Measurements from ENCODE around the gene AGMO.
"Not testable (repeated sequence)": the region's sequence is repeated elsewhere in the genome, so short reads cannot be mapped to it uniquely, and the experiment has no call there.

The AGMO gene

DNA sequence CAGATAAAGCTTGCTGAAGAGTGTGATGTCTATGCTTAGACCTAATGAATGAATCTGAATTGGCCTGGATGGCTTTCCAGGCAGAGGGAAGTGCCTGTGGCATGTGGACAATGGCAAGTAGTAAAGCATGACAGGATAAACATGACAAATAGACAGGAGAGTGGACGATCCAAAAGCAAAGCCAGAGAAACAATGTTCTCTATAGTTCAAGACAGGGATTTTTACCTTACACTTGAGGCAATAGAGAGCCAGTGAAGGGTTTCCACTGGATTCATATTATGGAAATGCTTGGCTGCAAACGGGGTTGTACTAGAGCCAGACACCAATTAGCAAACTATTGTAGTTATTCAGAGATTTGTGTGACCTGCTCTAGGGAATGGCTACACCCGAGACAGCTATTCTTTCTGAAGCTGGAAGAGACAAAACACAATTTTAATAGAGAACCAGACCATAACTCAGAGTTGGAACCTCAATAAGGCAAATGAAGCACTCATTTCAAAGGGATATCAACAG lies 2.3 kb downstream of the AGMO start:
- no peak for DNase-seq (ENCODE audit: low spot score)

DNA sequence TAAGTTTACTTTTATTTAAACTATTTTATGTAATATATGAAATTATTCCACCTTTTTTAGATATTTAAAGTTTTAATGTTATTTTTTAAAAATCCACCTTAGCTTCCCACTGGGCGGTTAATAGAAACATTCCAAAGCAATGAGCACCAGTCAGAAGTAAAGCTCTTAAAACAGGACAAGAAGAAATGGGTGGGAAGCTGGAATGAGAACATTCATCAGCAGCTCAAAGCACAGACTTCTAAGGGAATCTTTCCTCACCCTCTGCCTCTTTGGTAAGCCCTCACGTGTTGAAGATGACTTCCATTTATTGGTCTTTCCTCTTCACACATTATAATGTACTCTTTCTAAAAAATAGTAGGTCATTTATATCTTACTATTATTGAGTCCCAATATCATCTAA lies 3.1 kb downstream of the AGMO start:
- no peak for DNase-seq (ENCODE audit: low spot score)

DNA sequence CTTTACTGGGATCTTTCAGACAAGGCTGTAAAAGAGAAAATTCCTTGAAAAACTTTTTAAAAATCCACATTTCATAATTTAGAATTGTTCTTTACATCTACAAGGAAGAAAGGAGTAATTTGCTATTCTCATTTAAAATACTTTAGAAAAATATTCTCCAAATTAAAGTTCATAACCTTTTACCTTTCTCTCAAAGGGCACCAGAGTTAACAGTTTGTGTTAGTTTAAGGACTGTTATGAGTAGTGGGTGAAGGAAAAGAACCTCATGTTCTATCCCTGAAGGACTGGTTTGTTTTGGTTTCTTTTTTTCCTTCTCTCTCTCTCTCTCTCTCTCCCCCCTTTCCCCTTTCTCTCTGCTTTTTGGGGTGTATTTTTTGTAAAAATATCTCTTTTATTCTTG lies 4.1 kb downstream of the AGMO start:
- DNase-seq (ENCODE audit: low spot score), result no peak

DNA sequence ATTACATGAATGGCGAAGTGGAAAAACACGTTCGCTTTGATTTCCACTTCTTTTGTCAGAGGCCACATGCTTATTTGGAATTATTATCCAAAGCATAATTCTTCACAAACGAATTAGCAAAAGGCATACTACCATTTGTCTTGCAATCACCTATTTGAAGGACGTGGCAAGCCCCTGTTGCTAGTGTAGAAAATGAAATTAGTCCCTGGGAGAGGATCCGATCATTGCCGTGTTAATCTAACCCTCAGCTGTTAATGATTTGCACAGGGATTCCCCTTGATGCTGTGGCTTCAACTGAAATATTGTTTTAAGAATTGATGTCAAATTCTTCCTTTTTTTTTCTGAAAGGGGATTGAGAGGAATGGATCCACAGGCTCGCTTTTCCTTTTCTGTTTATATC lies 4.6 kb downstream of the AGMO start:
- no peak for DNase-seq (ENCODE audit: low spot score)

DNA sequence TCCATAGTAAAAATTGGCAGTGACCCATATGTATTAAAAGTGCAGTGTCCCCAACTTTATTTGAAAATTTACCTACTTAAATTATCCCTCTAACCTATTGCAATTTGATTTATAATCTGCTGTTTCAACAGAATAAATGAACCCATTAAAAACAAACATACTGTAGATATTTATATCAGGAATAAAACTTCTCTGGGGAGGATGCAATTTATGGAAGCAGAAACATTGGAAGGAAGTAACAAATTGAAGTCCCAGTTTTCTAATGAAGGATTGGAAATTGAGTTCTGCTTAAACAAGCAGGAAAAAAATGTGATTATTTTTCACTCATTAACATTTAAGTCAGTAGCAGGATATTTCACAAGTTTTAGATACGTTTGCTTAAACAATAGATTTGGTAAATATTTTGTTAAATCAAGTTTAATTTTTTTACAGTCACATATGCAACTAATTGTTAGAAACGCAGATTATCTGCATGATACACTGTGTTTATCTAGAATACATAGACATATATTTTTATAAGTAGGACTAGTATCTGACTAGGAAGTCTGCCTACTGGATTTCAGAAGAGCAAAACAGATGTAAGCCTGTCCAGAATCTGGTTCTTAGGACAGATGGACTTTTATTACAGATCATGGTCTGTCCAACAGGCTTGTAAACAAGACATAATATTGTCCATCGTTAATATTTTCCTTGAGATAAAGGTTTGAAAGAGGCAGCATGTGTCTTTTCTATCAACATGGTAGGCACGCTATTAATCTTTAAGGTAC lies 5.3 kb downstream of the AGMO start:
- no peak for DNase-seq (ENCODE audit: low spot score)

DNA sequence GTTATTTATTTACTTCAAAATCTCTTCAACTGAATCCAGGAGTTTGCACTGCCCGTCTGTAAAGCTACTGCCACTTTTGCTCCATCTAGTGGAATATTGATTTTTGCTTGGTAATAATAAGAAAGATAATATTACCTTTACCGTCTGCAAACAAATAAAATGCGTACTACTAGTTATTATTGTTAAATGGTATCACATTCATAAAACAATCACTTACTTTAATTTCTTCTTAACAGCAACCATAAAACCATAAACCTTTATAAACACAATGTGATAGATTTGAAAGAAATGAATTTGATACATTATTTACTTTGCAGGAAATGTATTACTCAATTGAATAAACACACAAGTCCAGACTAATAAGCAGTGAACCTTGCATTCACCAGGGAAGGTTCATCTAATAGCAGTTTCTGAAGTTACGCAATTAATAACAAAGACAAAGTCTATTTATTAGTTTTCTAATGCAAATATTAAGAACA lies 6.4 kb downstream of the AGMO start:
- no peak for DNase-seq (ENCODE audit: low spot score)

DNA sequence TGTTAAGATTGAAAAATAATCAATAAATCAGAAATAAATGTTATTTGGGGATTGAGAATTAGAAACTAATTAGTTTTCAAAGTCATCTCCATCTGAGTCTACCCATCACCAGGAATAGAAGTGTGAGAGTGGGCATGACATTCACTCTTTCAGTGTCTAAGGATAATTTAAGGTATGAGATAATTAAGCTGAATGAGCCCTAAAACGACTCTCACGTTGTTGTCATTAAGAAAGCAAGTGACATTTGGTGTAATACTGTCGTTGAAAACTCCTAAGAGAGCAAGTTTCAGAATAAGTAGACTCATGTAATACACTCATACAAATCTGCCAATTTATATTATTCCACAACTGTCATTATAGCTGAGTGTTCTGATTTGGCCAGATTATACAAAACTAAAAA lies 7.1 kb downstream of the AGMO start:
- no peak for DNase-seq (ENCODE audit: low spot score)

DNA sequence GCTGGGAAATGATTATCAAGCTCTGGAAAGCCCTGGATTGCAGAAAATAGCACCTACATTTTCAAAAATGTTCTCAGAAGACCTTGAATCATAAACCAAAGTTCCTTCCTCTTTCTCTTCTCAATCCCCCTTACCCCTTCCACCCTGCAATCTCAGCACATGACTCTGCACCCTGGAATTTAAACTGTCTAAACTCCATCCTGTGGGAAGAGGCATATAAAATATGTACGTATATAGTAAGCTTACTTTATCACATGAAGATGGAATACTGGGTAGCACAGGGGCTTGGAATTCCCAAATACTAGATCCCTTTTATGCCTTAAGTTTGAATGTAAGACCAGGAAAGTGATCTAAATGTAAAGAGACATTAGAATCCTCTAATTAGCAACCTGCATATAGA lies 7.7 kb downstream of the AGMO start:
- DNase-seq (ENCODE audit: low spot score), result no peak

DNA sequence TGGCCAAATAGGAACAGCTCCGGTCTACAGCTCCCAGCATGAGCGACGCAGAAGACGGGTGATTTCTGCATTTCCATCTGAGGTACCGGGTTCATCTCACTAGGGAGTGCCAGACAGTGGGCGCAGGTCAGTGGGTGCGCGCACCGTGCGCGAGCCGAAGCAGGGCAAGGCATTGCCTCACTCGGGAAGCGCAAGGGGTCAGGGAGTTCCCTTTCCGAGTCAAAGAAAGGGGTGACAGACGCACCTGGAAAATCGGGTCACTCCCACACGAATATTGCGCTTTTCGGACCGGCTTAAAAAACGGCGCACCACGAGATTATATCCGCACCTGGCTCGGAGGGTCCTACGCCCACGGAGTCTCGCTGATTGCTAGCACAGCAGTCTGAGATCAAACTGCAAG lies 14.5 kb downstream of the AGMO start:
- not testable (repeated sequence) for DNase-seq (ENCODE audit: low spot score)

DNA sequence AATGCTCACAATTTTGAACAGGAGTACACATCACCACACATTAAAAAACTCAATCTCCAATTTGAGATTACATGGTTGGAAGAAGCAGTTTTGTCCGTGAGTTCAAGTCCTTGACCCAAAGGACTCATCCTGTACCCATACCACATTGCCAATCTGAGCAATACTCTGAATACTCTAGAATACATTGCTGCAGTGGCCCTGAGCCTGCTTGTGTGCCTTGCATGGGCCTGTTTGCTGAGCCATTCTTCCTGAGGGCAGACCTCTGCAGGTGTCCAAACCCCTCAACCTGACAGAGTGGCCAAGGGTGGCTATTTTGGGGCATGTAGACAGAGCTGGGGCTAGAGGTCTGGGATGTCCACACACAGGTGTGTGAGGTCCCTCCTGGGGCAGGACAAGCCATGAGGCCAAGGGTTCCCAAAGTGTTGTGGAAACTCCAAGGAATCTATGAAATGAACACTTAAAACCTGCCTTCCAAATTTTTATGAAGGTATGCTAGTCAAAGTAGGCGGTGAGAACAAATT lies 15.5 kb downstream of the AGMO start:
- DNase-seq (ENCODE audit: low spot score), result no peak

DNA sequence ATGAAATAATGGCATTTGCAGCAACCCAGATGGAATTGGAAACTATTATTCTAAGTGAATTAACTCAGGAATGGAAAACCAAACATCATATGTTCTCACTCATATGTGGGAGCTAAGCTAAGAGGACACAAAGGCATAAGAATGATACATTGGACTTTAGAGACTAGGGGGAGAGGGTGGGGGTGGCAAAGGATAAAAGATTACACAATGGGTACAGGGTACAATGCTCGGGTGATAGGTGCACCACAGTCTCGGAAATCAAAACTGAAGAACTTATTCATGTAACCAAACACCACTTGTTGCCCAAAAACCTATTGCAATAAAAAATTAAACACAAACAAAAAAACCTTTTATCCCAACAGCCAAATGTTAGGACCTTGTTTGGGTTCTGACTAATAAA lies 17.8 kb downstream of the AGMO start:
- no peak for DNase-seq (ENCODE audit: low spot score)

DNA sequence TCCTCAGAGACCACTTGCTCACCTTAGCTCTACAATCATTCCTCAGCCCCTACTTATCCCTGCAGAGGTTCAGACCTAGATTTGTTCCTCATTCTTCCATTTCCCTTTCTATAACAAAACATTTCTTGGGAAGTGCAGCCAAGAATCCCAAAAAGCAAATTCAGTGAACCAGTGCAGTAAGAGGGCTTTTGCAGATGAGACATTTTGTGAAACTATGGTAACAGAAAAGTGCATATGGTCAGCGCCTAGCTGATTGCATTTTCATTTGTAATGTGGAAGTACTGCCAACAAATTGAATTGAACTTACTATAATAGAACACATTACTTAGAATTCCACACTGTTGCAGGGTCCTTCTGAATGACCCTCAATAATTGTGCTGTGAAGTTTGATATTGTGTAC lies 18.6 kb downstream of the AGMO start:
- DNase-seq (ENCODE audit: low spot score), result no peak

DNA sequence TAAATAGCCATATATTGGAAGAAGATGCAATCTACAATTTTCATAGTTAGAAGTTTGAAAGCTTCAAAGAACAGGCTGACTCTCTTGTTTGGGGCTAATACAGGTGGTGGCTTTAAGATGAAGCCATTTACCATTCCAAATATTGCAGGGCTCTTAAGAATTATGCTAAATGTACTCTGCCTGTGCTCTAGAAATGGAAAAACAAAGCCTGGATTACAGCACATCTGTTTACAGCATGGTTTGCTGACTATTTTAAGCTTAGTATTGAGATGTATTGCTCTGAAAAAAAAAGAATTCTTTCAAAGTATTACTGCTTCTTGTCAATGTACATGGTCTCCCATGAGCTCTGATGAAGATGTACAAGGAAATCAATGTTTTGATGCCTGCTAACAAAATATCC lies 34.2 kb downstream of the AGMO start:
- no peak for DNase-seq (ENCODE audit: low spot score)

DNA sequence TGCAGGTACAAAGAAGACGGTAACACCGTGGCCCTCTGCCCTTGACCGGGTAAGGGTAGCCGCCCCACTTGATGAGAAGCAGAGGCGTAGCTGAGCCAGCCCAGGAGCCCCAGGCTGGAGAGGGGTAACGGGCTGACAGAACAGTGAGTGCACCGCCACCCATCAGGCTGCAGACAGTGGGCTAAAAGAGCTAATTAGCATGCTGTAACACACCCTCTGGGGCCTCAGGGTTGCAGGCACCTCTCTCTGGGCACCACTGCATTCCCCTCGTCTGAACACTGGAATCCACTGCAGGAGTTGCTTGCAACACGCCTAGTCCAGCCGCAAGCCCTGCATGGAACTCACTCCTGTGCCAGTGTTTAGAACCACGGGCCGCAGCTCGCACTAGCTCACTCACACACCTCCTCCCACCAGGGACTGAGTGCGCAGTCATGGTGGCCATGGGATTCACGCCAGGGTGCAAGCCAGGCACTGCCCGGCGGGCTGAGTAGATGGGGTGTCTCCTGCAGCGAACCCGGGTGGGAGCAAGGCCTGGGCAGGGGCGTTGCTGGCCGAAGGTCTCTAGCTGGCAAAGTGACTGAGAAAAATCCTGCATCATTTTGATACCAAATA lies 36.1 kb downstream of the AGMO start:
- no peak for DNase-seq (ENCODE audit: low spot score)

DNA sequence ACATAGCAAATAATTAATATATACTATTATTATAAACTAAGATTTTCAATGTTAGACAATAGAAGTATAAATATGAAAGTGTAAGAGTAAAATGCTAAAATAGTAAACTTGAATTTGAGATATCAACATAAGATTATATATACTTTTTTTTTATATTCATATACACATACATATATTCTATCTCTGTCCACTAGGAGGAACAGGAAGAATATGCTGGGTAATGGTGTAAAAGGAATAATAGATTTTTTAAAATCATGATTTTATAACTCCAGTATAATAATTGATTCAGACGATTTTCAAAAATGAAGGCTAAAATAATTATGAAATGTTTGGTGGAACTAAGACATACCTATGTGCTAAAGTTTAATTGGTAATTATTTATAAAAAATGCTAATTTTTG lies 37.7 kb downstream of the AGMO start:
- no peak for DNase-seq (ENCODE audit: low spot score)

DNA sequence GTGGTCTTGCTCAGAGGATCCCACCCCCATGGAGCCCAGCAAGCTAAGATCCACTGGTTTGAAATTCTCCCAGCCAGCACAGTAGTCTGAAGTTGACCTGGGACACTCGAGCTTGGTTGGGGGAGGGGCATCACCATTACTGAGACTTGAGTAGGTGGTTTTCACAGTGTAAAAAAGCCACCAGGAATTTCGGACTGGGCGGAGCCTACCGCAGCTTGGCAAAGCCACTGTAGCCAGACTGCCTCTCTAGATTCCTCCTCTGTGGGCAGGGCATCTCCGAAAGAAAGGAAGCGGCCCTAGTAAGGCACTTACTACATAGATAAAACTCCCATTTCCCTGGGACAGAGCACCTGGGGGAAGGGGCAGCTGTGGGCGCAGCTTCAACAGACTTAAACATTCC lies 44.0 kb downstream of the AGMO start:
- not testable (repeated sequence) for DNase-seq (ENCODE audit: low spot score)

DNA sequence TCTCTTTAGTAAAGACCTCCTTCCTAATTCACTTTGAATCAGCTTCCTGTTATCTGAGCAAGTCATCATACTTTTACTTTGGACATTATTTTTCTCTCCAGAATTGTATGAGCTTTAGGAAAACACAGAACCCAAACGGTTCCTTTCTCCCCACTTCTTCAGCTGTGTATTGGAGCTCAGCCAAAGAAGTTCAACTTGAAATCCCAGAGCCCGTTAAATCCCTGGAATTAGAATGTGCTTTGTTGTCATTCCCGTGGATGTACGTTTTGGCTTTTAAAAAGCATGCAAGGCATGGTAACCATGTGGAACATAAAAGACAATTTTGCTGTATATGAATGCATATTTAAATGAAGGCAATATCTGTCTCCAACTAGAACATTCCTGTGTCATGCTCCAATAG lies 46.6 kb downstream of the AGMO start:
- DNase-seq (ENCODE audit: low spot score), result no peak

DNA sequence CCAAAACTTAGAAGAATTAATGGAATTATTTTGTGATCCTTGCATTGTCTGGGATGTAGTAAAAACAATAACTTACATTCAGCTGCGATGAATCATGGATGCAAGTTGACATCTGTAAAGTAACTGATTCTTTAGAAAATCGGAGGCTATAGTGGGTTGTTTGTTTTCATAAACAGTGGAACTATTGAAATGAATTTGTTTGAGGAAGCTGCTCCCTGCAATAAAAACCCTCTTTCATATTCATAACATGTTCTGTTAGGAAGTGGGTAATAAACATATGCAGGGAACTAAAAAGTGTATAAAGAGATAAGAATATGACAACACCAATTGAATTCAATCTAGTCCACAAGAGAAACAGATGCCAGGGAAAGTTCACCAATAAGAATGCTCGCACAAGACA lies 53.6 kb downstream of the AGMO start:
- peak; percentile 72 for DNase-seq (ENCODE audit: low spot score)

DNA sequence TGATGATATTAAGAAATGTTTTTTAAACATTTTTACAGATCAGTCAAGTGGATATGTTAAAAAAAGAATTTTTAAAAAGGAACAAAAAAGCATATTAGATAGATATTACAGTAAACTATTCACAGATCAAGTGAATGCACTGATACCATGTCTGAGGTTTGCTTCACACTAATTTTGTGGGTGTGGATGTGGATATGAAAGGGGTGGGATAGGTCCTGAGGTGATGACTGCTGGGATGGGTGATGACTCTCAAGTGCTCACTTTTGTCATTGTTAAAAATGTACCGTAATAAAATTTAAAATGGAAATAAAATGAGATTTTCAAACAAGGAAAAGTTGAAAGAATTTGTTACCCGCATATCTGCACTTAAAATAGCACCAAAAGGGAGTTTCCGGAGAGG lies 54.1 kb downstream of the AGMO start:
- DNase-seq (ENCODE audit: low spot score), result no peak

DNA sequence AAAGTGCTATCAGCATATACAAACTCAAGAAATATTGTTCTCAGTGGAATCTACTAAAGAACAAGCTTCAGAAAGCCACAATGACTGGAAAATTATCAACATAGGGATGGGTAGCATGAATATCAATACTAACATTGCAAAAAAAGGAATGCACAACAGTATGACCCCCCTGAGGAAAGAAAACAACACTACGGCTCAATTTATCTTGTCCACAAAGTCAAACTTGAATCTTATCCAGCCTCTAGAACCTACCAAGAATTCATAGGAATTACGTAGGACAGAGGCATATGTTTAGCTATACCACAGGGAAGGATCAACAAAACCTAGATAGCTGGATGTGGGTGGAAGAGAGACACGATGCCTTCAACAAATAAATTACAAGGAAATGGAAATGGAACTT lies 54.6 kb downstream of the AGMO start:
- DNase-seq (ENCODE audit: low spot score), result no peak

DNA sequence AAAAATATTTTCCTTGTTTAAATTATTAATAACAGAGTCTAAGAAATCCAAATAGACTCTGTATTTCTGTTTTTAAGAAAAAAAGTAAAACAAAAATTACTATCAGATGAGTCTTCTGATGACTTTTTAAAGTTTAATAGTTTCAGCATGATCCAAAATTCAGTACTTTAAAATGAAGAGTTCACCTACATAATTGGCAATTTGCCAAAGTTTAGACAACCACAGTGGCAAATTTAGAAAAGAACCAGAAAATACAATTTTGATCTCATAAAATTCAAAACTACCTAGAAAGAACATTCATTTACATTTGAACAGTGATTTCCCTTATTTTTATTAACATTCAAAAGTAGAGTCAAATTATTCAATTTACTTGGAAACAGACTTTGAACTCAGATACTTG lies 56.1 kb downstream of the AGMO start:
- no peak for DNase-seq (ENCODE audit: low spot score)

DNA sequence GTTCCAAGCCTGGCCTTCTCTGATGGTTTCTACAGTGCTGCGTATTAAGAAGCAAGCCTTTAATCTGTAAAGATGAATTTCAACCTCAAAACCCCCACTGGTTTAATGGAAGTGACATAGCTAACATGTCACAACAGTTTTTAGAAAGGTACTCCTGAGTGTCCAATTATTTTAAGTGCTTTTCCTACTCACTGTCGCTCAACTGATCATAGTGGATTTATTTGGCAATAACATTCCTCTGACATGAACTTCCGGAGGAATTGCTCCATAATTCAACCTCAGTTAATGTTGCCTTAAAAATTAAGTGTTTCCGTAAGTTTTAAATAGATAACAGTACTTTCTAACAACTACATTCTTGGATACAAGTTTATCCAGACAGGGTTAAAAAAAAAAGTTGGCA lies 57.5 kb downstream of the AGMO start:
- DNase-seq (ENCODE audit: low spot score), result no peak

DNA sequence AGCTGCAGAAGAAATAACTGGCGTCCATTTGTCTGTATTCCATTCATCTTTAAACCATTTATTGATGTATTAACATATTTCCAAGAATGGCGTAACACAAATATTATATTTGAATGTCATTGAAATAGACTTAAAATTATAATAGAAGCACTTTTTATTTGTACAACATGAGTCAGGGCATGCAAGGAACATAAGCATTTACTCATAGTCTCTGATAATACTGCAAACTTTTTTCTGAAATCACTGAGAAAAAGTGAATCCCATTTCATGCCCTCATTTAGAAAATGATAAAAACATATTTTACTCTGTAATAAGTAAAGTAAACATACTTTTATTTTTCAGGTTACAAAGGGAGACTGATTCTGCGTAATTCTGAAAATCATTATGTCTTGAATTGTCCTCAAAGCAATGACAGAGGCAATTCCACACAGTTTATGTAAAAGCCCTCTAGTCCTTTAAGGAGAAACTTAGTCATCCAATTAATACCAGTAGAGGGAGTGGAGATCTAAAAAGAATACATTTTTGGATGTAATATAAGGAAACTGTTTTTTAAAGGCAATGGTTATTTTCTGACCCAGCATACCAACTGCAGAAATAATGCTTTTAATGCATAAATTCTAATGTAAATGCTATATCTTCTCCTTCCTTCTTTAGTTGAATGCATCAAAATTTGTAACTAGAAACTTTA lies 58.1 kb downstream of the AGMO start:
- no peak for DNase-seq (ENCODE audit: low spot score)

Measured in COLO829 (cell line).